ENCODE measurements around the gene SRRD.

GRCh38 chr22:26443901-26444690 lies 39.6 kb upstream of the SRRD start:
- TF ChIP-seq, protein P1, sequence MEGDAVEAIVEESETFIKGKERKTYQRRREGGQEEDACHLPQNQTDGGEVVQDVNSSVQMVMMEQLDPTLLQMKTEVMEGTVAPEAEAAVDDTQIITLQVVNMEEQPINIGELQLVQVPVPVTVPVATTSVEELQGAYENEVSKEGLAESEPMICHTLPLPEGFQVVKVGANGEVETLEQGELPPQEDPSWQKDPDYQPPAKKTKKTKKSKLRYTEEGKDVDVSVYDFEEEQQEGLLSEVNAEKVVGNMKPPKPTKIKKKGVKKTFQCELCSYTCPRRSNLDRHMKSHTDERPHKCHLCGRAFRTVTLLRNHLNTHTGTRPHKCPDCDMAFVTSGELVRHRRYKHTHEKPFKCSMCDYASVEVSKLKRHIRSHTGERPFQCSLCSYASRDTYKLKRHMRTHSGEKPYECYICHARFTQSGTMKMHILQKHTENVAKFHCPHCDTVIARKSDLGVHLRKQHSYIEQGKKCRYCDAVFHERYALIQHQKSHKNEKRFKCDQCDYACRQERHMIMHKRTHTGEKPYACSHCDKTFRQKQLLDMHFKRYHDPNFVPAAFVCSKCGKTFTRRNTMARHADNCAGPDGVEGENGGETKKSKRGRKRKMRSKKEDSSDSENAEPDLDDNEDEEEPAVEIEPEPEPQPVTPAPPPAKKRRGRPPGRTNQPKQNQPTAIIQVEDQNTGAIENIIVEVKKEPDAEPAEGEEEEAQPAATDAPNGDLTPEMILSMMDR (IDR thresholded peaks at IDR 0.05): no peak
- no peak for TF ChIP-seq POLR2A (IDR thresholded peaks at IDR 0.05)

Measured in Peyer's patch (tissue), 4 donors.